GM19240 (cell line): ENCODE results near the gene TRMT2A.

Experiments used
- DNase-seq: peaks from one replicate; pipeline ENCODE4 v3.0.0; 2011; ENCODE audit warnings: low spot score; ENCODE audit not compliant: insufficient read length

TRMT2A gene

DNA sequence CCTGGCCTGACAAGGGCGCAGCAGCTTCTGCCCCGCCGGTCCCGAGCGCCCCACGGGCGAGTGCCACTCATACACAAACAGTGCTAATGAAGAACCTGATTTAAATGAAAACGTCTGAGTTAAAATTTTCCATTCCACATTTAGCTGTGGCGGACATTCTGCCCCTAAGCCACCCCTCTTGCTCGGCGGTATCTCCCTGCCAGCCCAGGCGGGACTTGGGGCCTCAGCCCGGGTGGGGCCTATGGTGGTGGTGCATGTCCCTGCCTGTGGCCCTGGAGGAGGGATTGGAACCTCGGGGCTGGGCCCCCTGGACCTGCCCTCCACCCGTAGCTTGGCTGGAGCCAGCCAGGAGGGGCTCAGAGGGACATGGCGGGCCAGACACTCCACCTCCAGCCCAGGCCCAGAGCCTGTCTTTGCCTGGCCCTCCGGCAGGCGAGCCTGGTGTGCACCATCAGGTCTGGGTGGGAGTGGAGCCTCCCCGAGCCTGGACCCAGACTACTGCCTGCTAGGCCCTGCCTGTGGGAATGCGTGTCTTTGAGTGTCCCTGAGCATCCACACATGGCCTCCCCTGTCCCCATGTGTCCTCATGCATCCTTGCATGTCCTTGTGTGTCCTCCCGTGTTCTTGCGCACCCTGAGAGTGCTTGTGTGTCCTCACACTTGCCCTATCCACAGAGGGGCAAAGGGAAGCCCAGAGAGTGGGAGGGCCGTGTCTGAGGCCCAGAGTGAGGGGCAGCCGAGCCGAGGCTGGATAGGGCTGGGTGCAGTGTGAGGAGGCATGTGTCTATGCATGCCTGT is 19.0 kb upstream of the TRMT2A start:
- DNase-seq = no peak

DNA sequence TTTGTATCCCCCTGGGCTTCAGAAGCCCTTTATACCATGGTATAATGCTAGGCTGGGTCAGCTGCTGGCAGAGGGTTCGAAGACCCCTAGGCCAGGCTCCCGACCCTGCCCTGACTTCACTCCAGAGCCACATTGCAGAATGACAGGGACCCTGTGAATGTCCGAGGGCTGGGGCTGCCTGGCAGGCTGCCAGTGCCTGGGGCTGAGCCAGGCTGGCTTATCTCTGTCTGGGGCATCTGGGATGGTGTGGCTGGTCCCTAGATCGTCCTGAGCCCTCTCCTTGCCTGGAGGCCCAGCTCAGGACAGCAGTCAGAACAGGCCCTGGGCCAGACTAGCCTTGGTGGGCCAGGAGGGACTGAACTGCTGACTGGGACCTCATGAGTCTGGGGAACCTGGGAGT is 18.2 kb upstream of the TRMT2A start:
- no peak for DNase-seq

DNA sequence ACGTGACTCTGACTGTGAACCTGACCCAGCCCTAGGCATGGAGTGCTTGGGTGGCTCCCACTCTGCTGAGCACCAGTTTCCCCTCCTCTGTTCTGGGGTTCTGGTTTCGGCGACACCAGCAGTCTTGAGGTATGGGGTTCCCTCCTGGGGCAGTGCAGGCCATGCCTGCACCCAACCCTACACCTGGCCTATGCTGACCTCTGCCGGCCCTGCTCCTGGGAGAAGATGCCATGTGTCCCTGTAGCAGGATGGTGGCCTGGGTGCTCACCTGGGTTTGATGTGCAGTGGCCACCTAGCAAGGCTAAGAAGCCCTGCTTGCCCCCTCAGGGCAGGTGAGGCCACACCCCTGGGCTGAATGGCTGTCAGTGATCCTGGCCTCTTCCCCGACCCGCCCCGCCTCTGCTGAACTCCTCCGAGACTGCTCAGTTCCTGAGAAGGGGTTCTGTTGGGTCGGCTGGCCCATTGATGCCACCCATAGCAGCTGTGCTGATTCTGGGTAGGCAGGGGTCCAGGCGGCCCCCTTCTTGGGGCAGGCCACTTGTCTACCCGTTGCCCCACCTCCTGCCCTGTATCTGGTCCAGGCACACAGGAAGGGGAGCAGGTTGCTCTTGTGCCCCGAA is 17.0 kb upstream of the TRMT2A start:
- no peak for DNase-seq

DNA sequence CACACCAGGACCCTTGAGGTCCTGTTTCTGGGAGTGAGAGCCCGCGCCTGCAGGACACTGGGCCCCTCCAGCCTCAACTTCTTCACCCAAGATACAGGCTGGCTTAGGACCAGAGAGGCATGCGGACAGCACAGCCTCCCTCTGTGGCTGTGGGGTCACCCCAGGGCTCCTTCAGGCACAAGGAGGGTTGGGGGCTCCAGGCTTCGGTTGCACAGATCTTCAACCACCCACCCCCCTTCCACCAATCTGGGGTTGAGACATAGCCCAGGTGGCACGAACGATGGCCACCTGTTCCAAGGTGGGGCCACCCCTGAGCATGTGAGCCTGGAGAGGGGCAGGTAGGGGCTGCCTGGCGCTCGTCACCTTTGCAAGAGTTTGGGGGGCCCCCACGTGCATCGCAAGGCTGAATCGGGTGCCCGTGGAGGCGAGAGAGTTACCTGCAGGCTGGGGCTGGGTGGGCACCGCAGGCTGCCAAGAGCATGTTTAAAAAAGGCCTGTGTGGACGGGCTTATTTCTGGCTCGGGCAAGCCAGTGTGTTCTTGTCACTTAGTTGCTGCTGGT is 15.7 kb upstream of the TRMT2A start:
- DNase-seq = no peak

DNA sequence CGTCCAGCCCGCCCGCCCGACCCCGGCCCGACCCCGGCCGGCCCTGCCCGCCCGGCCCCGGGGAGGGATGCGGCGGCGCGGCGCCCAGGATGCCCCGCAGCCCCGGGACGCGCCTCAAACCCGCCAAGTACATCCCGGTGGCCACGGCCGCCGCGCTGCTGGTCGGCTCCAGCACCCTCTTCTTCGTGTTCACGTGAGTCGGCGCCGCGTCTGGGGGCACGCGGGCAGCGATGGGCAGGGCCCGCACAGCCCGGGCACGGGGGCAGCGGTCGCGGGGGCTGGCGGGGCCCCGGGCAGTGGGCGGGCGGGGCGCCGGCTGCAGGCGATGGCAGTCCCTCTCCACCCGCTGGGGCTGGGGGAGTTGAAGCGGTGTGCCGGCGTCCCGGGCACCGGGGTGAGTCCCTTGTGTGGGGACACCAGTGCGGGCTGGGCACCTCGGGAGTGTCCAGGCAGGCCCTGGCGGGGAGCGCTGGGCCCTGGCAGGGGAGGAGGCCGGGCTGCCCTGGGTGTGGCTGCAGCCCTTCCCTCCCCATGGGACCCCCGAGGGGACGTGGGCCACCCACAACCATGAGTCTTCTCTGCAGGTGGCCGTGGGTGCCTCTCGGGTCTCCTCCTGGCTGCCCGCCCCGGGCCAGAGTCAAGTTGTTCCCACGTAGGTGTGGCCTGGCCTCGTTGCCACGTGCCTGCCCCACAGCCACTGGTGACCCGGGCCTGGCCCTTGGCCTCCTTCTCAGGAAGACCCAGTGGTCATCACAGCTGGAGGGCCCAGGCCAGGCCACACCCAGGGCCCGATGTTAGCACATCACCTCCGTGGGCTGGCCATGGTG is 15.0 kb upstream of the TRMT2A start:
- DNase-seq = no peak

DNA sequence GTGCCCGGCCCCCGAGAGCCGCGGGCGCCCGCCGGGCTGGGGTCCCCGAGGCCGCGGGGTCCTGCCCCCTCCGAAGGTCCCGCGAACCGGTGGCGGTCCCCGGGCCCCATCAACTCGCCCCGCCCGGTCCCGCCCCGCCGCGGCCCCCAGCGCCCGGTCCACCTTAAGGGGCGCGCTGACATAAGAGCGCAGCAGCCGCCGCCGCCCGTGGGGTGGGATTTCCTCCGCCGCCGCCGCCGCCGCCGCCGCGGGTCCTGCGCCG is 14.5 kb upstream of the TRMT2A start, which contains the start of gene ZDHHC8:
Gene ZDHHC8, plus strand, starts transcription at position 208 of the 262 bp plus-strand sequence. CDS start 144 bp downstream, outside the sequence.
- no peak for DNase-seq

DNA sequence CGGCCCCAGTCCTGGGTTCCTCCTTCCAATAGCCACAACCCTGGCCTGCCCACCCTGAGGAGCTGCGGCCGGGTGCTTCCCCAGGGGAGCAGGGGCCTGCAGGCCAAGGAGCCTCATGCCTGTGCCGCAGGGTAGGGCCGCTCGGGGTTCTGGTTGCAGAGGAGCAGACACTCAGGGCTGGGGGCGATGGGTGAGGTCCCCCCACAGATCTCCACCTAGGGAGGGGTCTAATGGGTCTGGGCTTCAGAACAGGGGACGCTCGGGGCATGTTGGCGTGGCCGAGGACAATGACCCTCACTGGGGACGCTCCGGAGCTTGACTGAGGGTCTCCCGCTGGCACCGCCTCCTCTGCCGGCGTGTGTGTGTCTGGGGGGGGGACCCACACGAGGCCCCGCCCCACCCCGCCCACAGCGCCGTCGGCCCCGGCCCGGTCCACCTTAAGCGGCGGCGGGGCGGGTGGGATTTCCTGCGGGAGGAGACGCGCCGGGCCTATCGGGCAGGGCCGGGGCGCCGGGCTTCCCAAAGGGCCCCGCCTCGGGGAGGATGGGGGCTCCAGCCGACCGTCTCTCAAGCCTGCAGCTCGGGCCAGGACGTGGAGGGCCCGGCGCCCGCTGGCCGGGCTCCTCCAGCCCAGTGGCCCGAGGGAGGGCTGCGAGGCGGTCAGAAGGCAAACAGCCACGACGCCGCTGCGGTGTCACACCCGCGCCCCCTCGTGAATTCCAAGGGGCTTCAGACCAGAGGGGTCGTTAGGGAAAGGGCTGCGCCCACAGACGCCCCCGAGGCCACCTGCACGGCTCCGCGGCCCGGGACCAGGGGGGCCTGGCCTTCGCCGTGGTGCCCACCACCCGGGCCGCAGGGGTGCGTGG is 13.9 kb upstream of the TRMT2A start:
- peak; percentile 86 for DNase-seq

DNA sequence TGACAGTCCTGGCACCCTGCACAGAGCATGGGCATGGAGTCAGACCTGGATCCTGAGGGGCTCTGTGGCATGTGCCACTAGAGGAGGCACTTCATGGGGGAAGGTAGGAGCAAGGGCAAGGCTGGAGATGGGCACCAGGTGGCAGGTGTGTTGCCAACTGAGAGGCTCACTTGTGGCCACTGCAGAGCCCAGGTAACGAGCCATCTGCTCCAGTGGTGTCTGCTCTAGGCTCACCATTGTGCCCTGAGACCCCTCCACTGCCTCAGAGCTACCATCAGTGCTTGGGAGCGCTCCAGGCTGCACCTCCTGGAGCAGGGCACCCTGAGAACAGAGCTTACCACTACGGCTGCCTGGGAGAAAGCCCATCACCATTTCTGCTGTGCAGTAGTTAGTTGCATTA is 13.3 kb upstream of the TRMT2A start:
- DNase-seq = no peak

DNA sequence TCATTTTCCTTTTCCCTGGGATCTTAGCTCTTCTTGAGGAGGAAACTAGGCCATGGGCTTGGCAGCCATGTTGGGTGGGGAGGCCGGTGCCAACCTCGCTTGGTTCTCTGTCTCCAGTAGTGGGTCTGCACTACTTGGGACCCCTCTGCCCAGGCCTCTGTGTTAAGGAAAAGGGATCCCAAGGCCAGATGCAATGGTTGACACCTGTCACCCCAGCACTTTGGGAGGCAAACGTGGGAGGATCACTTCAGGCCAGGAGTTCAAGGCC is 12.7 kb upstream of the TRMT2A start:
- no peak for DNase-seq

DNA sequence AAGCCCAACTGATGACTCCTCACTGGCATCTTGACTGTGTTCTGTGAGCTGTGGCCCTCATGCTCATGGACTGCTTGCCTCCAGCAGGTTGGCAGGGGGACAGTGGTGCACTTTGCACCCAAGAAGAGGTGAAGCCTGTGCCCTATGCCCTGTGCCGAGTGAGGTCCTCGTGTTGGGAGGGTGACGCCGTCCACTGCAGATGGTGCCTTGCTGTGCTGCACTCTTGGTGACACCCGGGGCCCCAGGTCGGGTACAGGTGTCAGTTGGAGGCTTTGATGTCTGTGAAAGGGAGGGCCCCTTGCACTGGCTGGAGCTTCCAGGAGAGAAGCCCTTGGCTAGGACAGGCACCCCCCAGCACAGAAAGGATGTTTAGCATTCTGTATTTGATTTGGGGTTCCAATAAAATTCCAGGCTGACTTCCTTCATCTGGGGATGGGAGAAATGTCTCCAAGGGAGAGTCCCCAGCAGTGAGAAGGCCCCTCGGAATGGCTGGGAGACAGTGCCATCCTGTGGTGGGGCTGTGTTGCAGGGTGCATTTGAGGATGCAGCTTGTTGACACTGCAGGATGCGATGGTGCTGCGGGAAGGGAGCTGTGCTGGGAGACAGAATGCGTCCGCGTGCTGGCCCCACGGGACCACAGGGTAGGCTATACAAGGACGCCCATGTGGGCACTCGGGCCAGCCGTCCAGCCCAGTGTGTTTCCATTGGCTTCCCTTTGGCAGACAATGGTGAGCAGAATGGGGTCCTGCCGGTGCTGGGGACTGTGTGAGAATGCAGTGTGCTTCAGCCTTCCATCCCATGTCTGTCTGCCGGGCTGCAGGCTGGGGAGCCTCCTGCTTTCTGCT is 12.1 kb upstream of the TRMT2A start:
- DNase-seq = no peak

DNA sequence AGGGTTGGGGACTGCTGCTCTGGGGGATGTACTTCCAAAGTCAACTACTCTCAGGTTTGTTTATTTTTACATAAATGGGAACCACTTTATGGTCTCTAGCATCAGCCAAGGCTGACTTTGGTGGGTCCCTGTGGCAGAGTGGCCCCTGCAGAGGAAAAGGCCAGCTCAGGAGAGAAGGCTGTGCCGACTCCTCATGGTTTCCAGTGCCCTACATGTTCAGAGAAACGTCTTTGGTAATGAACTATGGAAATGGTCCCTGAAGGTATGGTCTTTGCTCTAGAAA is 11.5 kb upstream of the TRMT2A start:
- no peak for DNase-seq

DNA sequence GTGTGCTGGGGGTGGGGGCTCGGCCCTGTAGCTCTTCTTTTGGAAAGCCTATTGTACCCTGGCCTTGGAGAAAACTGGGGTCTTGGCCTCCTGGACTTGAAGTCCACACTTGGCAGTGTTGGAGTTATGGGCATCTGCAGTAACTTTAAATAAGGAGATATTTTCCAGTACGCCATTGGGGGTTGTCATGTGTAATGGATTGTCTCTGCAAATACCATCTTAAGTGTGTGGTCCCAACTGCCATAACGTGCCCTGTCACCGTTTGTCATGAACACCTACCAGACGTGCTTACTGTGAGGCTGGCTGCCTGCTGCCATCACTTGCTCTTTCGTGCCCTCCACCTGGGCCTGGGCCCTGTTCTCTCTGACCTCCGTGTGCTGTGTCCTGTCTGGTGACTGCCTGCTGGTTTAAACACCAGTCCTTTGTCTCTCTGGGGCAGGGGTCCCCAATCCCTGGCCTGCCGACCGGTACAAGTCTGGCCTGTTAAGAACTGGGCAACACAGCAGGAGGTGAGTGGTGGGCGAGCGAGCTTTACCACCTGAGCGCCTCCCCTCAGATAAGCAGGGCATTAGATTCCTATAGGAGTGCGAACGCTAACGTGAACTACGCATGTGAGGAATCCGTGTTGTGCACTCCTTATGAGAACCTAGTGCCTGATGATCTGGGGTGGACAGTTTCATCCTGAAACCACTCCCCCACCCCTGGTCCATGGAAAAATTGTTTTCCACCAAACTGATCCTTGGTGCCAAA is 11.0 kb upstream of the TRMT2A start:
- DNase-seq = no peak

DNA sequence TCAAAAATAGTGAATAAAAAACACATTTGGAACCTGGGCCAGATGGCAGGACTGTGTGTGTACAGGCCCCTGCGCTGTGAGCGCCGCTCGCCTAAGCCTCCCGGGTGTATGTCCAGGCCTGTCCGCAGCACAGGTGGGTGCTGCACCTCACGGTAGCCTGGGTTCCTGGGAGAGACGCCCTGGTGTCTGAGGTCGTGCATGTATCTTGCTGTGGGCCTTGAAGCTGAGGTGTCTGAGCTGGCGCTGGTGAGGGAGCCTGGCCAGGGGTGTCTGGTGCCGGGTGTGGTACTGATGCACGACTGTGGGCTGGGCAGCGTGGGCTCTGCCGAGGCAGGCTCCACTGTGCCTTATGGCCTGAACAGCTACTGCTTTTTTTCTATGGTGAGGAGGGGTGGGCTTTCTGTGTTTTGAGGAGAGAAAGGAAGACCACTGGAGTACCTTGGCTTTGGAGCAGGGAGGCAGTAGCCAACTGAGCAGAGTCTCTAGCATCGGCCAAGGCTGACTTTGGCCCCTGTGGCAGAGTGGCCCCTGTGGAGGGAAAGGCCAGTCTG is 10.4 kb upstream of the TRMT2A start:
- no peak for DNase-seq

DNA sequence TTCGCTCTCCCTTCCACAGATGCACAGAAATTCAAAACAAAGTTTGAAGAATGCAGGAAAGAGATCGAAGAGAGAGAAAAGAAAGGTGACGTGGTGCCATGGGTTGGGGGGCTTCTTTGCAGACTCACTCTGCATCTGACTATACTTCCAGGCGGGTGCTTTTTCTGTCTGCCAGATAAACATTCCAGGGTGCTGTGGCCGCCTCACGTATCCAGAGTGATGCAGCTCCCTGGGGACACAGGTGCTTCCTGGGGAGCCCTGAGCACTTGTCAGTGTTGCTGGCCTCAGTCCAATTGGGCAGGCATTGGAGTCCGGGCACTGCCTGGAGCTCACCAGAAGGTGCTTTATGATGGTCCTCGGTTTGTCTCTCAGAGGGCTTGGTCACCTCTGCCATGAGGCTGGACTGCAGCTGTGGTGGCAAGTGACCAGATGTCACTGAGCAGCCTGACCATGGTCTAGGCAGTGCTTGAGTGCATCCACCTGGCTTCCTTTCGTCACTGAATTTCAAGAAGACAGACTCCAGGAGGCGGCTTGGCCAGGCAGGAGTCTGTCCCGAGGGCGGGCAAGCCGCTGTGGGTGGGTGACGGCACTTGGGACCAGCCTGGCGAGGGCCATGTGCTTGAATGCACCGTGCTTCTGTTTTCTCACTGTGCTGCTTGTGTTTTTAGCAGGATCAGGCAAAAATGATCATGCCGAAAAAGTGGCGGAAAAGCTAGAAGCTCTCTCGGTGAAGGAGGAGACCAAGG is 9.4 kb upstream of the TRMT2A start:
- no peak for DNase-seq

DNA sequence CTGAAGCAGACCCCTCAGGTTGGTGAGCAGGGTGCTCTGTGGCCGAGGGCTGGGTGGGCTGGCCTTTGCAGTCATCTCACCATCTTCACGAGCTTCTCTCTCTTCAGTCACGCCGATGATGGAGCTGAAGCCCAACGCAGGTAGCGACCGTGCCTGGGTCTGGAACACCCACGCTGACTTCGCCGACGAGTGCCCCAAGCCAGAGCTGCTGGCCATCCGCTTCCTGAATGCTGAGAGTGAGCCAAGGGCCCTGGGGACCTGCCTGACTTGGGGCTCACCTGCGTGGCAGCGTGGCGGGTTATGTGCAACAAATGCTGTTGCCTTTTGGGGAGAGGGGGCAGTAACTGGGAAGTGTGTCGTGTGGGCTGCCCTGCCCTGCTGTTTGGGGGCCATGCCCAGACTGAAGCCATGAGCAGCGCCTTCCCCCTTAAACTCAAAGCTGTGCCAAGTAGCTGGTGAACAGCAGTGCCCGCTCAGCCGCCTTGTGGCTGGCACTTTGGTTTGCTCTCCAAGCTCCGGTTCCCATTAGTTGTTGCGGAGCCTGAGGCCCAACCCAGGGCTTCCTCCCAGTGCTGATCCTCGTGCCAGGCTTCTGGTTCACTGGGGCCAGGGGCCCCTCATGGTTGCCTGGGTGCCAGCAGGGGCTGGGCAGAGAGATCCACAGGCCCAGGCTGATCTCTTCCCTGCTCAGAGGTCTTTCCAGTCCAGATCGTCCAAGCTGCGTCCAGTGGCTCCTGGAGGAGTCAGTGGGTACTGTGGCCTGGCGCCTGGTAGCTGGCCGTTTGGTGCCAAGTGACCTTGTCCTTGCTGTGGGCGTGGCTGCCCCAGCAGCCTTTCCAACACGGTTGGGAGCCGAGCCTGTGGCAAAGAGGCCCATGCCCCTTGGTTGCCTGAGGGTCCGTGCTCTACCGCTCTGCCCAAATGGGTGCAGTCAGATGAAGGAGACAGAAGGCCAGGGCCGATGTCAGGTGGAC is 8.5 kb upstream of the TRMT2A start:
- DNase-seq = no peak

DNA sequence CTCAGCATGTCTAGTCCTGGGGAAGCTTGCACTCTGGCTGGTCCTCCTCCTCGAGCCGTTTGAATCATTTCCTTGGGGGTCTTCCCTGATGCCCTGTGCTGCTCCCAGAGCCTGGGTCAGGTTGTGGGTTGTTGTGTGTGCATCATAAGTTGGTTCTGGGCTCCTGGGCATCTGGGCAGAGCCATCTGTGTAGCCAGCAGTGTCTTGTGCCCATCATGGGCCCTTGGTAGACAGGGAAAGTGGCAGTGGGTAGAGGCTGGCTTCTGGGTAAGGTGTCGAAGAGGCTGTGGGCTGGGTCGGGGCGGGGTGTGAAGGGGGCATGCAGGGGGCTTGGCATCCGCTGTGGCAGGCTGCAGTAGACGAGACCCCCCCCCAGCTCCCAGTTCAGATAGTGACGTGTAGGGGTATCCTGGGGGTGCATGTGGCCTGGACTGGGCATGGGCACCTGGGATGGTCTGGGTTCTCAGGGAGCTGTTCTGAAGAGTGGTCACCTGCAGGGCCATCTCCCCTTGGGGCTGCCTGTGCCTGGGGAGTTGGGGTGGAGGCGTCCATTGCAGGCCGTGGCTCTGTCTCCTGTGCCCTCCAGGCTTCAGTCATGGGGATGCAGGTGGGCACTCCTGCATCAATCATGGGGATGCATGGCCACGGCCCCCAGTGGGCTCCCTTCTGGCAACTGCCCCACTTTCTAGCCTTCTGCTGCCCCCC is 7.2 kb upstream of the TRMT2A start:
- DNase-seq = no peak

DNA sequence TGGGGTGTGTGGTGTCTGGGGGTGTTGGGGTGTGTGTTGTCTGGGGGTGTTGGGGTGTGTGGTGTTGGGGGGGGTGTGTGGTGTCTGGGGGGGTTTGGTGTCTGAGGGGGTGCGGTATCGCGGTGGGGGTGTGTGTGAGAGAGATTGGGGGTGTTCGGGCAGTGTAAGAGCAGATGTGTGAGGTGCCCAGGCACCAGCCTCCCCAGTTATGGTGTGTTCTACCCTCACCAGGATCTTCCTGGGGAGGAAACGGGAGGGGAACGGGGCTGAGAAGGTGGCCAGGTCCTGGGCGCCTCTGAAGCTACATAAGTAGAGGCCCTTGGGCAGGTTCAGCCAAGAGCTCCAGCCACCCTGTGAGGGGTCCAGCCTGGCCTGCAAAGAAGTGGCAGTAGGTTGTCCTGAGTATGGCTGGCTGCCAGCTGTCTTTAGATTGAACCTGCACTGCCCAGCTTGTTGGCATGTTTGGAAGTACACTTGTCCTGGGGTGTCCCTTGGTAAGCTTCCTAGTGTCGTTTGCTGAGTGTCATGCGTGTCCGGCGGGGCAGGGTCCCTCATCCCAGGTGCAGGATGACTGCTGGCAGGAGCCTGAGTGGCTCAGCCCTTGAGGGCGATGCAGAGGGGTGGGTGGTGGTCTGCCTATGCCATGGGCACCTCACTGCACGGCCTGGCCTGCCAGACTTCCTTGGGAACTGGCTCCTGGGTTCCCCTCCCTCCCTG is 6.5 kb upstream of the TRMT2A start:
- DNase-seq = no peak
